Measurements from ENCODE around the gene ENDOV. TPM values are rescaled to one million over a fixed set of nuclear protein-coding genes. Genes with fewer than 3 reads are reported as not detected.

Gene ENDOV
- polyA plus RNA-seq, 1 donor (not counting 4 experiments of a cell fraction or from before 2014, with no cell fraction given), result 10.9 TPM

GRCh38 chr17:80452173-80452915 is 37.4 kb downstream of the ENDOV start:
- FAIRE-seq (no peak), DNase-seq (ENCODE audit: low read depth, low spot score) (no peak)
- no peak overlapping the region for H2AFZ ChIP-seq (ENCODE audit: control insufficient read depth, low read length)
- no peaks in the 10 kb centered on the region for H4K20me1 ChIP-seq (ENCODE audit: control insufficient read depth, extremely low read depth, insufficient read depth, low read length)
- no peak overlapping the region for H3K27ac ChIP-seq (ENCODE audit: control insufficient read depth, insufficient read depth, low read length)
- H3K79me2 ChIP-seq (ENCODE audit: control insufficient read depth, insufficient read depth, low read length), result no peaks in the 10 kb centered on the region
- H3K9me1 ChIP-seq (ENCODE audit: control insufficient read depth, extremely low read depth, insufficient read depth, low read length), result no peaks in the 10 kb centered on the region
- dilution Hi-C loops (cut with MboI; ENCODE audit: extremely low pct_ligation_motif_present, low sequenced_read_pairs), result no loop called here
- H3K4me3 ChIP-seq (ENCODE audit: control insufficient read depth in 2 of 3, extremely low read depth in 1 of 3, insufficient read depth in 2 of 3, low read depth in 1 of 3, low read length in 3 of 3), result no peak overlapping the region
- H3K4me1 ChIP-seq (ENCODE audit: control insufficient read depth, extremely low read depth, insufficient read depth, low read length), result peaks cover 28% of the 10 kb centered on the region
- H3K27me3 ChIP-seq (ENCODE audit: control insufficient read depth, extremely low read depth, insufficient read depth, low read length), result no peaks in the 10 kb centered on the region
- no peaks in the 10 kb centered on the region for H3K9me3 ChIP-seq (ENCODE audit: control insufficient read depth, low read depth, low read length)
- H3K4me2 ChIP-seq (ENCODE audit: control insufficient read depth, extremely low read depth, insufficient read depth, low read depth, low read length), result no peak overlapping the region
- TF ChIP-seq EZH2 (IDR thresholded peaks at IDR 0.05; ENCODE audit: low read length), result no peak
- TF ChIP-seq, protein P1, sequence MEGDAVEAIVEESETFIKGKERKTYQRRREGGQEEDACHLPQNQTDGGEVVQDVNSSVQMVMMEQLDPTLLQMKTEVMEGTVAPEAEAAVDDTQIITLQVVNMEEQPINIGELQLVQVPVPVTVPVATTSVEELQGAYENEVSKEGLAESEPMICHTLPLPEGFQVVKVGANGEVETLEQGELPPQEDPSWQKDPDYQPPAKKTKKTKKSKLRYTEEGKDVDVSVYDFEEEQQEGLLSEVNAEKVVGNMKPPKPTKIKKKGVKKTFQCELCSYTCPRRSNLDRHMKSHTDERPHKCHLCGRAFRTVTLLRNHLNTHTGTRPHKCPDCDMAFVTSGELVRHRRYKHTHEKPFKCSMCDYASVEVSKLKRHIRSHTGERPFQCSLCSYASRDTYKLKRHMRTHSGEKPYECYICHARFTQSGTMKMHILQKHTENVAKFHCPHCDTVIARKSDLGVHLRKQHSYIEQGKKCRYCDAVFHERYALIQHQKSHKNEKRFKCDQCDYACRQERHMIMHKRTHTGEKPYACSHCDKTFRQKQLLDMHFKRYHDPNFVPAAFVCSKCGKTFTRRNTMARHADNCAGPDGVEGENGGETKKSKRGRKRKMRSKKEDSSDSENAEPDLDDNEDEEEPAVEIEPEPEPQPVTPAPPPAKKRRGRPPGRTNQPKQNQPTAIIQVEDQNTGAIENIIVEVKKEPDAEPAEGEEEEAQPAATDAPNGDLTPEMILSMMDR (optimal IDR thresholded peaks at IDR 0.05 in 1 of 3, IDR thresholded peaks at IDR 0.05 in 1 of 3, conservative IDR thresholded peaks at IDR 0.05 in 1 of 3; ENCODE audit: extremely low read depth in 1 of 3, insufficient read depth in 2 of 3, low read length in 3 of 3), result no peak
- no peak overlapping the region for H3K9ac ChIP-seq (ENCODE audit: control insufficient read depth, extremely low read depth, insufficient read depth, low read length)
- no peaks in the 10 kb centered on the region for H3K36me3 ChIP-seq (ENCODE audit: control insufficient read depth in 2 of 2, extremely low read depth in 1 of 2, insufficient read depth in 2 of 2, low read length in 2 of 2)

DNA sequence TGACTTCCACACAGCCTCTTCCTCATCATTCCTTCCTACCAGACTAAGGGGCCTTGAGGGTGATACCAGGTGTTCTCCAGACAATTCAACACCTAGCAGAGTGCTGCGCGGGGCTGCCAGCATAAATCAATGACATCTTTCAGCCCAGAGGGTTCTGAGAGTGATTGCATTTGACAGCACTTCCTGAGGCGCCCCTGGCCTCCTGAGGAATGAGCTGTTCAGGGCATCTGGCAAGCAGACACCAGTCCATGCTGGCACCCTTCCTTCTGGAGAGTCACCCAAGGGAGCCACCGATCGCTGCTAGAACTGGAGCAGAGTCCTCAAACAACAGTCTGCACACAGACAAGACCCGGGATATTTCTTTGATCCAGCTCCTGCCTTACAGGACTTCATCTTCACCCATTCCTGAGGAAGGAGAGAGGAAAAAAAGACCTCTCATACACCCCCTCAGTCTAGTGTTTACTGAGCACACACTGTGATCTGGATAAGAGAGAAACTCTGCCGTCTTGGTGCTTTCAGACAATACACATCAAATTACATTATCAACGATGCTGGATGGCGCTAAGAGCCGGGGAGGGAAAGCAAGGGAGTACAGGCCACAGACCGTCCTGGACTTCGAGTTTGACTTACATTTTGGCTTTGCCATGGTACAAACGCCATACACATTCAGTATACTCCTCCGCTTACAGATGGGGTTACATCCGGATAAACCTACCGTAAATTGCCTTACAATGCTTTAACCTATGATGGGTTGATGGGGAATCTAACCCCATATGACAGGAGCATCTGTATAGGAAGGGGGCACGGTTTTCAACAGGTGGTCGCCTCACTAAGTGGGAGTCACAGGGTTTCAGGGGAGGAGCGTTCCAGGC is 38.4 kb downstream of the ENDOV start:
- Histone ChIP-seq H3K9me3 (ENCODE audit: control insufficient read depth, low read depth, low read length) (no peaks in the 10 kb centered on the region), H4K20me1 (ENCODE audit: control insufficient read depth, extremely low read depth, insufficient read depth, low read length) (no peaks in the 10 kb centered on the region), H3K9ac (ENCODE audit: control insufficient read depth, extremely low read depth, insufficient read depth, low read length) (peak overlapping the region; percentile 94), H3K79me2 (ENCODE audit: control insufficient read depth, insufficient read depth, low read length) (no peaks in the 10 kb centered on the region), H3K4me2 (ENCODE audit: control insufficient read depth, extremely low read depth, insufficient read depth, low read depth, low read length) (peak overlapping the region; percentile 98), H3K27me3 (ENCODE audit: control insufficient read depth, extremely low read depth, insufficient read depth, low read length) (peaks cover under 1% of the 10 kb centered on the region), H3K36me3 (ENCODE audit: control insufficient read depth in 2 of 2, extremely low read depth in 1 of 2, insufficient read depth in 2 of 2, low read length in 2 of 2) (no peaks in the 10 kb centered on the region), H3K9me1 (ENCODE audit: control insufficient read depth, extremely low read depth, insufficient read depth, low read length) (no peaks in the 10 kb centered on the region), H3K4me3 (ENCODE audit: control insufficient read depth in 2 of 3, extremely low read depth in 1 of 3, insufficient read depth in 2 of 3, low read depth in 1 of 3, low read length in 3 of 3) (peak overlapping the region; percentile 64 to 89 (median 88)), H2AFZ (ENCODE audit: control insufficient read depth, low read length) (no peak overlapping the region), H3K4me1 (ENCODE audit: control insufficient read depth, extremely low read depth, insufficient read depth, low read length) (peaks cover 24% of the 10 kb centered on the region), H3K27ac (ENCODE audit: control insufficient read depth, insufficient read depth, low read length) (no peak overlapping the region)
- TF ChIP-seq, protein P1 (optimal IDR thresholded peaks at IDR 0.05 in 1 of 3, IDR thresholded peaks at IDR 0.05 in 1 of 3, conservative IDR thresholded peaks at IDR 0.05 in 1 of 3; ENCODE audit: extremely low read depth in 1 of 3, insufficient read depth in 2 of 3, low read length in 3 of 3), result no peak
- no peak for TF ChIP-seq EZH2 (IDR thresholded peaks at IDR 0.05; ENCODE audit: low read length)
- FAIRE-seq (no peak), DNase-seq (ENCODE audit: low read depth, low spot score) (no peak)
- dilution Hi-C loops (cut with MboI; ENCODE audit: extremely low pct_ligation_motif_present, low sequenced_read_pairs), result no loop called here
